Vein endothelial cell (primary cell): ENCODE results near the gene OLIG1. TPM values are rescaled to one million over a fixed set of nuclear protein-coding genes. Genes with fewer than 3 reads are reported as not detected.

Experiments used
- total RNA-seq: library from RNA; depleted of rRNA; stranded (reverse); fragments of >200 nt; gene quantifications from 2 replicates; pipeline ENCODE4 v1.2.3, GENCODE V29; 2012

Gene OLIG1
- total RNA-seq, result not detected in 2 replicates

GRCh38 chr21:33069994-33070743 is at the start of gene OLIG1:
Gene OLIG1, plus strand, starts transcription at chr21:33070141. Its CDS starts 106 bp downstream, at chr21:33070247.

DNA sequence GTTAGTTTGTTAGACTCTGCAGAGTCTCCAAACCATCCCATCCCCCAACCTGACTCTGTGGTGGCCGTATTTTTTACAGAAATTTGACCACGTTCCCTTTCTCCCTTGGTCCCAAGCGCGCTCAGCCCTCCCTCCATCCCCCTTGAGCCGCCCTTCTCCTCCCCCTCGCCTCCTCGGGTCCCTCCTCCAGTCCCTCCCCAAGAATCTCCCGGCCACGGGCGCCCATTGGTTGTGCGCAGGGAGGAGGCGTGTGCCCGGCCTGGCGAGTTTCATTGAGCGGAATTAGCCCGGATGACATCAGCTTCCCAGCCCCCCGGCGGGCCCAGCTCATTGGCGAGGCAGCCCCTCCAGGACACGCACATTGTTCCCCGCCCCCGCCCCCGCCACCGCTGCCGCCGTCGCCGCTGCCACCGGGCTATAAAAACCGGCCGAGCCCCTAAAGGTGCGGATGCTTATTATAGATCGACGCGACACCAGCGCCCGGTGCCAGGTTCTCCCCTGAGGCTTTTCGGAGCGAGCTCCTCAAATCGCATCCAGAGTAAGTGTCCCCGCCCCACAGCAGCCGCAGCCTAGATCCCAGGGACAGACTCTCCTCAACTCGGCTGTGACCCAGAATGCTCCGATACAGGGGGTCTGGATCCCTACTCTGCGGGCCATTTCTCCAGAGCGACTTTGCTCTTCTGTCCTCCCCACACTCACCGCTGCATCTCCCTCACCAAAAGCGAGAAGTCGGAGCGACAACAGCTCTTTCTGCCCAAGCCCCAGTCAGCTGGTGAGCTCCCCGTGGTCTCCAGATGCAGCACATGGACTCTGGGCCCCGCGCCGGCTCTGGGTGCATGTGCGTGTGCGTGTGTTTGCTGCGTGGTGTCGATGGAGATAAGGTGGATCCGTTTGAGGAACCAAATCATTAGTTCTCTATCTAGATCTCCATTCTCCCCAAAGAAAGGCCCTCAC is 44.2 kb upstream of the OLIG1 start, which contains the start of gene OLIG2:
TSS of gene OLIG2 (plus strand) at position 447 of the 954 bp plus-strand sequence. CDS start 928 bp downstream, outside the sequence.

Other genes starting within 250 kb of the OLIG1 start
- gene OLIG2, start 44.2 kb upstream of the OLIG1 start, total RNA-seq, result not detected in 2 replicates
- gene IFNAR2, start 159.8 kb downstream of the OLIG1 start, total RNA-seq, result 14.7 and 15.6 TPM in 2 replicates
- 24.9 and 29.7 TPM in 2 replicates for gene IL10RB, start 196.2 kb downstream of the OLIG1 start, total RNA-seq